Trophoblast cell (in vitro differentiated cells and primary cell): ENCODE measurements around the gene DIP2B.

ENCODE experiments used
- DNase-seq, 2 donors: peaks; one replicate each; pipeline ENCODE4 v3.0.0-alpha.2; 2016
- H2AFZ ChIP-seq: 2 replicates; pipeline ENCODE4 v1.6.1; 2013; ENCODE audit warnings: low read length, moderate library complexity, mild to moderate bottlenecking; ENCODE audit not compliant: insufficient read depth, poor library complexity
- H2AK5ac ChIP-seq: 2 replicates; pipeline ENCODE4 v1.6.1; 2013; ENCODE audit warnings: mild to moderate bottlenecking, low read length
- H2BK120ac ChIP-seq: 2 replicates; pipeline ENCODE4 v1.6.1; 2013; ENCODE audit warnings: low read length, mild to moderate bottlenecking, moderate library complexity; ENCODE audit not compliant: insufficient read depth, poor library complexity
- H2BK12ac ChIP-seq: 2 replicates; pipeline ENCODE4 v1.6.1; 2013; ENCODE audit warnings: mild to moderate bottlenecking, low read length, moderate library complexity
- H2BK5ac ChIP-seq: 2 replicates; pipeline ENCODE4 v1.6.1; 2013; ENCODE audit warnings: low read length, low read depth, moderate library complexity, mild to moderate bottlenecking; ENCODE audit not compliant: poor library complexity
- H3K14ac ChIP-seq: 2 replicates; pipeline ENCODE4 v1.6.1; 2013; ENCODE audit warnings: mild to moderate bottlenecking, low read length
- H3K18ac ChIP-seq: 2 replicates; pipeline ENCODE4 v1.6.1; 2013; ENCODE audit warnings: mild to moderate bottlenecking, low read length
- H3K23ac ChIP-seq: 2 replicates; pipeline ENCODE4 v1.6.1; 2013; ENCODE audit warnings: low read length
- H3K27ac ChIP-seq: 2 replicates; pipeline ENCODE4 v1.5.1; 2013; ENCODE audit warnings: low read depth, mild to moderate bottlenecking, inconsistent platforms, low read length, moderate library complexity
- H3K27me3 ChIP-seq: 2 replicates; pipeline ENCODE4 v1.6.1; 2013; ENCODE audit warnings: inconsistent platforms, mild to moderate bottlenecking, low read length, moderate library complexity; ENCODE audit not compliant: insufficient read depth
- H3K36me3 ChIP-seq, 2 experiments: 1 replicate in 1 of 2; 2 replicates in 1 of 2; pipeline ENCODE4 v1.6.1; 2013; ENCODE audit warnings: low read length in 2 of 2, mild to moderate bottlenecking in 2 of 2, moderate library complexity in 1 of 2; ENCODE audit not compliant: insufficient read depth in 2 of 2, control insufficient read depth in 1 of 2
- H3K4ac ChIP-seq: 2 replicates; pipeline ENCODE4 v1.6.1; 2013; ENCODE audit warnings: low read depth, mild to moderate bottlenecking, low read length, moderate library complexity
- H3K4me1 ChIP-seq, 2 experiments: 1 replicate in 1 of 2; 2 replicates in 1 of 2; pipeline ENCODE4 v1.6.1; 2013; ENCODE audit warnings: low read length in 2 of 2, mild to moderate bottlenecking in 2 of 2, moderate library complexity in 1 of 2; ENCODE audit not compliant: insufficient read depth in 2 of 2, control insufficient read depth in 1 of 2
- H3K4me2 ChIP-seq: 2 replicates; pipeline ENCODE4 v1.6.1; 2013; ENCODE audit warnings: inconsistent platforms, mild to moderate bottlenecking, low read length, moderate library complexity
- H3K4me3 ChIP-seq: 2 replicates; pipeline ENCODE4 v1.5.1; 2013; ENCODE audit warnings: mild to moderate bottlenecking, low read depth, low read length, inconsistent platforms
- H3K79me1 ChIP-seq: one replicate; pipeline ENCODE4 v1.6.1; 2013; ENCODE audit warnings: low read length
- H3K79me2 ChIP-seq: 2 replicates; pipeline ENCODE4 v1.6.1; 2013; ENCODE audit warnings: low read length, mild to moderate bottlenecking; ENCODE audit not compliant: control insufficient read depth, insufficient read depth, poor library complexity
- H3K9ac ChIP-seq: 2 replicates; pipeline ENCODE4 v1.6.1; 2013; ENCODE audit warnings: mild to moderate bottlenecking, low read length
- H3K9me3 ChIP-seq: 2 replicates; pipeline ENCODE4 v1.6.1; 2013; ENCODE audit warnings: low read depth, mild to moderate bottlenecking, control low read depth, inconsistent platforms, low read length; ENCODE audit not compliant: insufficient read depth
- H4K12ac ChIP-seq: 2 replicates; pipeline ENCODE4 v1.6.1; 2013; ENCODE audit warnings: low read depth, mild to moderate bottlenecking, low read length, moderate library complexity
- H4K8ac ChIP-seq: 2 replicates; pipeline ENCODE4 v1.6.1; 2013; ENCODE audit warnings: low read depth, mild to moderate bottlenecking, low read length, moderate library complexity
- H4K91ac ChIP-seq: one replicate; pipeline ENCODE4 v1.6.1; 2013; ENCODE audit warnings: low read depth, mild to moderate bottlenecking, low read length, moderate library complexity
- WGBS: extraction: QIAGEN DNeasy Blood & Tissue Kit; methylation state at CpG from one replicate; pipeline ENCODE4 v1.1.7; 2013; ENCODE audit warnings: missing lambda C conversion rate; ENCODE audit not compliant: insufficient read length, insufficient coverage; ENCODE audit errors: extremely low coverage; 5-methylcytosine and 5-hydroxymethylcytosine counted together

The DIP2B gene

DNA sequence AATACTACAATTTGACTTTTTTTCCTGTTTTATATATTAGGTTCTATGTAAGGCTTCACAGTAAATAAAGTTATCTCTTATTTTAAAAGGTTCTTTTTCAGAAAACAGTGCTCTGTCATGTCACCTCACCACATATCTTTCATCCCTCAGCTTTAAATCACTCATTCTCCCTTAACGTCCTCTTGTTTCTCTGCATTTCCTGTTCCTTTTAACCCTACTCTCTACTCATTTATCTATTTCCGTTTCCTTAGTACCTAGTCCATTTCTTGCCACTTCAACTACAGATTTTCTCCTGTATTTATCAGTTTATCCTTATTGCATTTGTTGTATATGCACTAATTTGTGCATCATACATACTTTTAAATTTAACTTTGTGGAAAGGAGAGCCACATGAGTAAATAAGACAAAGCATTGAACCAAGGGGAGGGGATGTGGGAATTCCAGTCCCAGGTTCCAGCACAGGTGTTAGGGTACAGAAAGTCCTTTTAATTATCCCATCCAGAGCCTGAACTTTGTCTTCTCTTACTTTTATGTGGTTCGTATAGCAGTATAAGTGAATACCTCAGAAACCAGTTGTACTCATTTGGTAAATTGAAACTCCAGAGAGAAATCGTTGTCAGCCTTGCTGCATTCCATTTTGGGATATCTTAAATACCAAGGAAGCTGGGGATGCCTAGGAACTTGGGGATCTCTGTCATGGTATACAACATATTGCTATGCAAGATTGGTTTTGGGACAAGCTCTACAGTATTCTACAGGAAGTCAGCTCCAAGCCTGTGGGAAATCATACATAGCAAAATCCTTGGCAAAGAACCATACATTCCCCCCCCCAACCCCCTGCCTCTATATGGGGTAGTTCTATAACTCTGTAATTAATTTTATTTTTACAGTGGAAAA, 120.5 kb downstream of the DIP2B start:
- peaks cover 0 to 12% of the 10 kb centered on the region in 2 experiments for H3K36me3 ChIP-seq
- no peaks in the 10 kb centered on the region for H3K9me3 ChIP-seq
- no peak overlapping the region for H3K4ac ChIP-seq
- no peak overlapping the region for H3K4me3 ChIP-seq
- H2AK5ac ChIP-seq, result no peak overlapping the region
- peak overlapping the region; percentile 39 for H3K27ac ChIP-seq
- no peaks in the 10 kb centered on the region for H3K27me3 ChIP-seq
- peaks cover 10 to 18% of the 10 kb centered on the region in 2 experiments for H3K4me1 ChIP-seq
- no peak overlapping the region for H3K4me2 ChIP-seq
- H3K18ac ChIP-seq, result no peak overlapping the region
- no peak overlapping the region for H2AFZ ChIP-seq
- no peak overlapping the region for H4K12ac ChIP-seq
- peaks cover 3% of the 10 kb centered on the region for H3K79me2 ChIP-seq
- H3K79me1 ChIP-seq, result peaks cover 19% of the 10 kb centered on the region
- H2BK5ac ChIP-seq, result no peak overlapping the region
- H2BK120ac ChIP-seq, result no peak overlapping the region
- DNase-seq, result peak in 1 of 2 donors; percentile 18
- H4K8ac ChIP-seq, result no peak overlapping the region
- no peak overlapping the region for H2BK12ac ChIP-seq
- no peak overlapping the region for H3K14ac ChIP-seq
- no peak overlapping the region for H3K23ac ChIP-seq
- H3K9ac ChIP-seq, result no peak overlapping the region
- H4K91ac ChIP-seq, result no peak overlapping the region
- WGBS, result no CpG with 5 or more reads among the region's 4 CpGs

DNA sequence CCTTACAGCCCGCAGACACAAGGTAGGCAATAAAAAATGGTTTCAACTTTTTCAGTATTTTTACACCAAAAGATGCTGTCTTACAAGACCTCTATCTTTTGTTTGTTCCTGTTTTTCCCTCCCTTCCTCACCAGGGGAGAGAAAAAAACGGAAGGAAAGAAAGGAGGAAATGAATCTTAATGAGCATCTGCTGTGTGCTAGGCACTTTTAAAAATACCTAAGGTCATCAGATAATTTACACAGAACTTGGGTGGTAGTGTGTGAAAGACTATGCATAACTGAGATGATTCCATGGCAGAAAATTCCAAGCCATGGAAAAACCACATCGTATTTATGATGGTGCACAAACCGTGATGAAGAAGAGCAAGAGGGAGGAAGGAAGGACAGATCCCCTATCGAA, 121.2 kb downstream of the DIP2B start:
- Histone ChIP-seq H2BK120ac (no peak overlapping the region), H3K18ac (no peak overlapping the region), H4K12ac (no peak overlapping the region), H2BK5ac (no peak overlapping the region), H2BK12ac (no peak overlapping the region), H3K9me3 (no peaks in the 10 kb centered on the region), H3K23ac (no peak overlapping the region), H3K4ac (no peak overlapping the region), H3K27ac (no peak overlapping the region), H2AK5ac (no peak overlapping the region), H3K36me3 (peaks cover 4 to 13% of the 10 kb centered on the region in 2 experiments), H4K8ac (no peak overlapping the region), H4K91ac (no peak overlapping the region), H3K4me3 (no peak overlapping the region), H2AFZ (no peak overlapping the region), H3K9ac (no peak overlapping the region), H3K4me2 (no peak overlapping the region), H3K4me1 (peaks cover 8 to 14% of the 10 kb centered on the region in 2 experiments), H3K14ac (no peak overlapping the region), H3K27me3 (no peaks in the 10 kb centered on the region), H3K79me2 (peaks cover 3% of the 10 kb centered on the region), H3K79me1 (peaks cover 13% of the 10 kb centered on the region)
- peak in 1 of 2 donors; percentile 44 for DNase-seq
- no CpG with 5 or more reads among the region's 5 CpGs for WGBS

DNA sequence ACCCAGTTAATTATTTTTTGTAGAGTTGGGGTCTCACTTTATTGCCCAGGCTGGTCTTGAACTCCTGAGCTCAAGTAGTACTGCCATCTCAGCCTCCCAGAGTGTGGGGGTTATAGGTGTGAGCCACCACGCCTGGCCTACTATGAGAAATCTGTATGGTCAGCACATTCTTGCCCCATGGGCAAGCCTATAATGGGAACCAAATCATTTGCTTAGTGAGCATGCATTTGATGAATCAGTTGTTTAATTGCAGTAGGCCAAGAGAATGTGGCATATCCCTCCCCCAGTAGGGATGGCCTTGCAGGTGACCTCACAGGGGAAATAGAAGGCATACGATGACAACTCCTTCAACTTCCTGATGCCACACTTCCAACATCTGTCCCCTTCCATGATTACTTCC, 122.7 kb downstream of the DIP2B start:
- WGBS, result no CpG with 5 or more reads among the region's 2 CpGs
- H2BK120ac ChIP-seq, result no peak overlapping the region
- no peak overlapping the region for H3K4me2 ChIP-seq

DNA sequence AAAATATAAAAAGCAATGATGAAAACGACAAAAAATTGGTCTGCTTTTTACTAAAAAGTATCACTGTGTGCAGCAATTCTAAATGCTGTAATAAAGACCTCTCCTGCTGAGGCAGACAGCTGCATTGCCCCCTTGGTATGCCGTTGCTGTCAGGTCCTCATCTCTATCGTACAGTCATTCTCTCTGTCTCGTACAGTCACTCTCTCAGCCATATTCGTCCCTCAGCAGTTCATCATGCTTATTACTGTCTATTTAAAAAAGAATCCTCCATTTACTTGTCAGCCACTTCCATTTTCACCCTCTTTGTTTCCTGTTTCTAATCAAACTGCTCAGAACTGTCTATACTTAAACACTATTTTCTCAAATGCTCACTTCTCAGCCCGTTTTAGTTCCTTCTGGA, 123.6 kb downstream of the DIP2B start:
- Histone ChIP-seq H3K4me1 (peaks cover 2 to 7% of the 10 kb centered on the region in 2 experiments), H3K4me3 (no peak overlapping the region), H4K91ac (no peak overlapping the region), H3K9ac (no peak overlapping the region), H3K9me3 (no peaks in the 10 kb centered on the region), H3K18ac (no peak overlapping the region), H3K23ac (no peak overlapping the region), H3K4ac (no peak overlapping the region), H4K12ac (no peak overlapping the region), H3K79me2 (no peaks in the 10 kb centered on the region), H4K8ac (no peak overlapping the region), H2AK5ac (no peak overlapping the region), H3K79me1 (peaks cover 4% of the 10 kb centered on the region), H3K14ac (no peak overlapping the region), H2AFZ (no peak overlapping the region), H2BK5ac (no peak overlapping the region), H3K4me2 (no peak overlapping the region), H3K27me3 (no peaks in the 10 kb centered on the region), H3K27ac (no peak overlapping the region), H3K36me3 (peaks cover 13 to 19% of the 10 kb centered on the region in 2 experiments), H2BK120ac (no peak overlapping the region), H2BK12ac (no peak overlapping the region)
- no peak for DNase-seq
- no CpG with 5 or more reads among the region's 6 CpGs for WGBS

More for the DNA sequence above, 122.7 kb downstream of the DIP2B start:
- H2AK5ac ChIP-seq, result no peak overlapping the region
- H2BK12ac ChIP-seq, result no peak overlapping the region
- peaks cover 2 to 6% of the 10 kb centered on the region in 2 experiments for H3K4me1 ChIP-seq
- H3K4ac ChIP-seq, result no peak overlapping the region
- no peak overlapping the region for H4K12ac ChIP-seq
- no peak overlapping the region for H3K27ac ChIP-seq
- peaks cover 5% of the 10 kb centered on the region for H3K79me1 ChIP-seq
- peaks cover 2% of the 10 kb centered on the region for H3K79me2 ChIP-seq
- H3K27me3 ChIP-seq, result no peaks in the 10 kb centered on the region
- H4K91ac ChIP-seq, result no peak overlapping the region
- H2AFZ ChIP-seq, result no peak overlapping the region
- H2BK5ac ChIP-seq, result no peak overlapping the region
- peaks cover 11 to 19% of the 10 kb centered on the region in 2 experiments for H3K36me3 ChIP-seq
- H3K14ac ChIP-seq, result no peak overlapping the region
- H4K8ac ChIP-seq, result no peak overlapping the region
- H3K23ac ChIP-seq, result no peak overlapping the region
- H3K18ac ChIP-seq, result no peak overlapping the region
- no peaks in the 10 kb centered on the region for H3K9me3 ChIP-seq
- no peak overlapping the region for H3K4me3 ChIP-seq
- DNase-seq, result no peak
- no peak overlapping the region for H3K9ac ChIP-seq
